K562 (cell line): ENCODE data around the gene LSM14B. TPM values are rescaled to one million over a fixed set of nuclear protein-coding genes. Genes with fewer than 3 reads are reported as not detected.

Experiments
- ATAC-seq: fragments of 200-7000 bp; cut with Tn5 transposase; 3 replicates; pipeline ENCODE4 v1.9.1; 2020; ENCODE audit warnings: moderate library complexity
- BruUV-seq: library from RNA; stranded (reverse); fragments of 400-500 nt; replicated peaks from 2 replicates; lab custom pipeline; 2021; lab: Mats Ljungman, UMichigan
- CTCF ChIA-PET: fragments of 300-600 bp; formaldehyde crosslinking; extraction: SDS; loops from one replicate; lab custom pipeline; 2021; ENCODE audit warnings: low intra/inter-chr PET ratio; lab: Yijun Ruan, JAX
- POLR2A ChIA-PET: fragments of 300-600, 350-650 bp; sonication (Branson Sonifier 250); formaldehyde crosslinking; extraction: SDS; loops from one replicate; lab custom pipeline; 2021; ENCODE audit warnings: antibody characterized with exemption, inconsistent platforms; lab: Yijun Ruan, JAX
- DNase-seq, 4 experiments: peaks; one replicate each; pipeline versions ENCODE4 v3.0.0 to v3.0.0-alpha.2; 2011 to 2018; ENCODE audit warnings: low spot score in 3 of 4, mixed read lengths in 3 of 4; ENCODE audit errors: extremely low read depth in 1 of 4
- FAIRE-seq: peaks from 2 replicates; lab custom pipeline; 2011; peaks lifted over from hg19 to GRCh38; lab: Jason Lieb, UNC
- H2AFZ ChIP-seq: 2 replicates; pipeline ENCODE4 v1.6.0; 2011; ENCODE audit warnings: low read depth, low read length, control low read depth, inconsistent platforms
- H3K27ac ChIP-seq: fragments of 200-600 bp; 3 replicates; pipeline ENCODE4 v1.8.0; 2011; ENCODE audit warnings: low read depth, mild to moderate bottlenecking, control low read depth, inconsistent platforms, low read length, moderate library complexity, mixed read lengths; ENCODE audit errors: extremely low read depth
- H3K27me3 ChIP-seq, 2 experiments: fragments of 300-600 bp in 1 of 2; 2 replicates in 1 of 2; 3 replicates in 1 of 2; pipeline versions ENCODE4 v1.6.0 to v1.8.0; 2011; ENCODE audit warnings: inconsistent platforms in 2 of 2, low read length in 2 of 2, mild to moderate bottlenecking in 1 of 2, mixed read lengths in 1 of 2, moderate library complexity in 1 of 2; ENCODE audit not compliant: control insufficient read depth in 2 of 2, insufficient read depth in 2 of 2
- H3K36me3 ChIP-seq: fragments of 300-600 bp; 3 replicates; pipeline ENCODE4 v1.8.0; 2011; ENCODE audit warnings: mild to moderate bottlenecking, low read length, inconsistent platforms; ENCODE audit not compliant: control insufficient read depth, insufficient read depth
- H3K4me1 ChIP-seq, 2 experiments: fragments of 200-600 bp in 1 of 2; replicated peaks in 1 of 2; 2 replicates in 1 of 2; 3 replicates in 1 of 2; pipeline versions ENCODE4 v1.5.1 to v1.8.0; 2011; ENCODE audit warnings: inconsistent platforms in 2 of 2, low read length in 2 of 2, mild to moderate bottlenecking in 1 of 2, mixed read lengths in 1 of 2, moderate library complexity in 1 of 2; ENCODE audit not compliant: control insufficient read depth in 2 of 2, insufficient read depth in 2 of 2
- H3K4me2 ChIP-seq: 2 replicates; pipeline ENCODE4 v1.6.1; 2011; ENCODE audit warnings: low read length, control low read depth, inconsistent platforms, mixed read lengths; ENCODE audit not compliant: insufficient read depth
- H3K4me3 ChIP-seq: fragments of 200-600 bp; sonication (generic), shearing (Covaris generic); 2 replicates; pipeline ENCODE4 v1.5.1; 2016; ENCODE audit warnings: control low read depth, inconsistent platforms
- H3K79me2 ChIP-seq: fragments of 200-600 bp; 3 replicates; pipeline ENCODE4 v1.8.0; 2011; ENCODE audit warnings: low read length, inconsistent platforms; ENCODE audit not compliant: control insufficient read depth, insufficient read depth
- H3K9ac ChIP-seq, 2 experiments: 2 replicates each; pipeline versions ENCODE4 v1.6.0 to v1.6.1; 2011; ENCODE audit warnings: low read depth in 2 of 2, low read length in 2 of 2, control low read depth in 1 of 2, inconsistent platforms in 1 of 2, mild to moderate bottlenecking in 1 of 2, mixed read lengths in 1 of 2; ENCODE audit not compliant: insufficient read depth in 1 of 2
- H3K9me1 ChIP-seq: one replicate; pipeline ENCODE4 v1.6.0; 2011; ENCODE audit warnings: inconsistent platforms, mild to moderate bottlenecking, low read length, moderate library complexity; ENCODE audit not compliant: control insufficient read depth, insufficient read depth
- H3K9me3 ChIP-seq: replicated peaks from 2 replicates; pipeline ENCODE4 v1.5.1; 2011; ENCODE audit warnings: low read depth, low read length, inconsistent platforms; ENCODE audit not compliant: control insufficient read depth, insufficient read depth
- H4K20me1 ChIP-seq: replicated peaks from 2 replicates; pipeline ENCODE4 v1.6.1; 2011; ENCODE audit warnings: low read length, inconsistent platforms, mixed read lengths; ENCODE audit not compliant: control insufficient read depth, insufficient read depth
- BMI1 ChIP-seq: fragments of 150-350 bp; IDR thresholded peaks from 2 replicates; pipeline ENCODE4 v1.6.1; 2014; ENCODE audit warnings: low read length
- CHAMP1 ChIP-seq: fragments of 450-650 bp; IDR thresholded peaks from 2 replicates; pipeline ENCODE4 v1.6.1; 2016; ENCODE audit warnings: mild to moderate bottlenecking
- HMG20B ChIP-seq: fragments of 250-450 bp; sonication (Bioruptor Pico); IDR thresholded peaks from 2 replicates; pipeline ENCODE4 v1.5.0; 2021; ENCODE audit warnings: mild to moderate bottlenecking
- MXD1 ChIP-seq: fragments of 250-450 bp; sonication (Bioruptor Pico); IDR thresholded peaks from 2 replicates; pipeline ENCODE4 v1.8.0; 2021; ENCODE audit warnings: borderline replicate concordance, mild to moderate bottlenecking, moderate library complexity; ENCODE audit not compliant: poor library complexity, severe bottlenecking
- POLR2G ChIP-seq: fragments of 200-400 bp; formaldehyde crosslinking; IDR thresholded peaks from 2 replicates; pipeline ENCODE4 v1.6.1; 2017; ENCODE audit warnings: low read depth, mild to moderate bottlenecking, antibody characterized with exemption, low read length, moderate library complexity
- TAF15 ChIP-seq: fragments of 200-400 bp; formaldehyde crosslinking; IDR thresholded peaks from 2 replicates; pipeline ENCODE4 v1.6.1; 2017; ENCODE audit warnings: mild to moderate bottlenecking, low read depth, low read length, moderate library complexity
- TBP ChIP-seq: optimal IDR thresholded peaks from 2 replicates; pipeline ENCODE3; 2011; ENCODE audit warnings: low read depth, low read length, improper control_type of control experiment
- TOE1 ChIP-seq, 2 experiments: fragments of 450-650 bp in 1 of 2; sonication (generic) in 1 of 2; formaldehyde crosslinking in 1 of 2; IDR thresholded peaks; 2 replicates each; pipeline versions ENCODE4 v1.7.1 to v1.8.0; 2016 to 2022; ENCODE audit warnings: borderline replicate concordance in 2 of 2, mild to moderate bottlenecking in 2 of 2, antibody characterized with exemption in 1 of 2, inconsistent platforms in 1 of 2, low read depth in 1 of 2, missing genetic modification reagents in 1 of 2, moderate library complexity in 1 of 2
- ZBTB34 ChIP-seq: fragments of 250-450 bp; sonication (Bioruptor Pico); IDR thresholded peaks from 2 replicates; pipeline ENCODE4 v1.8.0; 2021; ENCODE audit warnings: mild to moderate bottlenecking, moderate library complexity
- ZSCAN29 ChIP-seq: fragments of 450-650 bp; IDR thresholded peaks from 2 replicates; pipeline ENCODE4 v1.6.1; 2017
- WGBS: fragments of 100-300 bp; shearing (Covaris generic); methylation state at CpG from one replicate; pipeline ENCODE4 v1.1.6; 2016; ENCODE audit warnings: low coverage, mixed read lengths; ENCODE audit not compliant: insufficient coverage; ENCODE audit errors: missing lambda C conversion rate; 5-methylcytosine and 5-hydroxymethylcytosine counted together
- in situ Hi-C: fragments of 300-500 bp; cut with MboI; formaldehyde crosslinking; loops from 4 replicates; pipeline ENCODE4 v1.15.0; 2018; ENCODE audit warnings: inconsistent platforms, mixed read lengths
- intact Hi-C: fragments of 100-400 bp; cut with micrococcal nuclease; formaldehyde crosslinking; loops from 2 replicates; pipeline ENCODE4 v1.14.2; 2022
- polyA plus RNA-seq, 8 experiments: library from polyadenylated mRNA; depleted of rRNA in 4 of 8; stranded (reverse) in 5 of 8; unstranded in 3 of 8; fragments of >200 nt; fragmentation: Nextera tagmentation in 2 of 8; fragmentation: Illumina TruSeq in 1 of 8; extraction: Ambion mirVana in 2 of 8; extraction: Trizol in 1 of 8; gene quantifications; 2 replicates each; pipeline versions ENCODE4 v1.2.1 to v1.2.3, GENCODE V29; 2011 to 2014; ENCODE audit warnings: inconsistent platforms in 1 of 8, missing spikeins in 1 of 8
- total RNA-seq, 7 experiments: library from RNA; depleted of rRNA in 6 of 7; stranded (reverse); fragments of >200 nt in 6 of 7; fragmentation: Illumina TruSeq in 2 of 7; extraction: Trizol in 2 of 7; gene quantifications; 2 replicates each; pipeline versions ENCODE4 v1.2.1 to v1.2.3, GENCODE V29; 2011 to 2021; ENCODE audit warnings: low replicate concordance in 1 of 7

LSM14B gene
- total and polyA plus RNA-seq, 9 of the 15 experiments (the other 6 are each of a cell fraction or from before 2014, with no cell fraction given) = 0.66 to 36.0 (median 20.2) TPM

- in situ Hi-C loops (no loop called here), intact Hi-C loops (no loop called here)
- Histone ChIP-seq H3K9me3 (no peaks in the 10 kb centered on the region), H3K4me1 (peaks cover 0 to 4% of the 10 kb centered on the region in 2 experiments; a peak in 1 of 5 replicates), H3K79me2 (no peaks in the 10 kb centered on the region), H2AFZ (no peak overlapping the region), H3K4me2 (no peak overlapping the region), H4K20me1 (0 out of 2 replicates have a peak, but pooled peaks cover 4% of the 10 kb centered on the region), H3K27me3 (no peaks in the 10 kb centered on the region), H3K9ac (no peak overlapping the region; a peak in 1 of 4 replicates), H3K4me3 (no peak overlapping the region), H3K27ac (no peak overlapping the region), H3K9me1 (peaks cover 3% of the 10 kb centered on the region), H3K36me3 (peaks cover 59% of the 10 kb centered on the region; the same call in 2 of the 3 replicates)
- ATAC-seq (no peak), FAIRE-seq (no peak), DNase-seq (no peak)
- POLR2A ChIA-PET = no interaction called here
- TF ChIP-seq POLR2G (peak; percentile 19; the same call in 1 of the 2 replicates), TOE1 (IDR thresholded peaks at IDR 0.05; ENCODE audit: borderline replicate concordance) (no peak), TOE1 (CRISPR knock-in tag; IDR thresholded peaks at IDR 0.05; ENCODE audit: borderline replicate concordance, low read depth) (no peak)
- WGBS = 83% methylated on average over 17 of the region's 23 CpGs
- CTCF ChIA-PET = no interaction called here
- BruUV-seq = no TSS peak
Measured at GRCh38 chr20:62168890-62169435, 46.7 kb downstream of the LSM14B start.

GRCh38 chr20:62170536-62170935 lies 48.3 kb downstream of the LSM14B start:
- Histone ChIP-seq H3K79me2 (no peaks in the 10 kb centered on the region), H3K36me3 (peaks cover 59% of the 10 kb centered on the region; the same call in 2 of the 3 replicates), H3K9me1 (peaks cover 3% of the 10 kb centered on the region), H4K20me1 (0 out of 2 replicates have a peak, but pooled peaks cover 4% of the 10 kb centered on the region), H3K4me1 (no peaks in the 10 kb centered on the region), H3K4me3 (no peak overlapping the region), H3K27me3 (no peaks in the 10 kb centered on the region), H2AFZ (no peak overlapping the region), H3K4me2 (no peak overlapping the region), H3K9ac (no peak overlapping the region), H3K9me3 (no peaks in the 10 kb centered on the region), H3K27ac (no peak overlapping the region)
- in situ Hi-C loops (no loop called here), intact Hi-C loops (no loop called here)
- ChIA-PET CTCF (no interaction called here), POLR2A (interaction anchor here (0.5 kb wide), 1 partner anchor 69 kb away, joined by 3 read pairs; no protein-coding TSS in a partner anchor)
- no TSS peak for BruUV-seq
- no peak for ATAC-seq
- WGBS = 82% methylated on average over 9 of the region's 9 CpGs
- no peak for FAIRE-seq
- no peak for DNase-seq
- TF ChIP-seq ZBTB34 (CRISPR knock-in tag) = no peak
- no peak for TF ChIP-seq BMI1
- no peak for TF ChIP-seq TAF15
- TF ChIP-seq ZSCAN29 = no peak
- TF ChIP-seq HMG20B (CRISPR knock-in tag) = no peak
- no peak for TF ChIP-seq MXD1 (CRISPR knock-in tag)
- no peak for TF ChIP-seq CHAMP1
- TF ChIP-seq TBP = no peak
